ENCODE results near the gene EVPLL.
"Not testable (repeated sequence)": the region's sequence is repeated elsewhere in the genome, so short reads cannot be mapped to it uniquely, and the experiment has no call there.

Gene EVPLL

DNA sequence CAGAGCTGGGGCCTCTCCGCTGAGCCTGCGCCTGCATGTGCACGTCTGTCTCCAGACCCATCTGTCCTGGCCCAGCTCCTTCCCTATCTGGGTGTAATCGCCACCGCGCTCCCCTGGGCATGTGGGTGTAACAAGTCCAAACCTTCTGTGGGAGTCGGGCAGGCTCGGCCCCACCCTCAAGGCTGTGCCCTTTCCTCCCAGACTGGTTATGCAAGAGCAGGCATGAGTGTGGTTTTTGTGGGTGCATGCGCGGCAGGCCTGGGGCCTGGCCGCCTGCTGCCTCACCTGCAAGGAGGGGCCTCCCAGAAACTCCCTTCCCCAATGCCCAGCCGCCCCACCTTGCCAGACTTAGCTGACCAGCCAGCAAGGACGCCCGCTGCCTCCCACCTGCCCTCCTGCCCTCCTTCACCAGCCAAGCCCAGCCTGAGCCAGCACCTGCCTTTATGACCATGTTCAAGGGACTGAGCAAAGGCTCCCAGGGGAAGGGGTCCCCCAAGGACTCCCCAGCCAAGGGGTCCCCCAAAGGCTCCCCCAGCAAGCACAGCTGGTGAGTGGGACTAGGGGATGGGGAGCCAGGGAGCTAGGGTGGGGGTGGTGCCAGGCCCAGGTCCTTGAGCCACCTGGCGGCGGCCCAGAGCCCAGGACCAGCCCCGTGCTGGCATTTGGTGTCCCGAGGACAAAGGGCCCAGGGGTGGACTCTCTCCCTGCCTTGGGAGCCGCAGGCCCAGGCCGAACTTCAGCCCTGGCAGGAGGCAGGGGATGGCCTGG, at the start of gene EVPLL:
EVPLL (plus strand) TSS at position 342 of the 768 bp plus-strand sequence. CDS start 3,160 bp downstream, outside the sequence.
- DNase-seq (ENCODE audit: low spot score), result no peak
- no peak for FAIRE-seq

DNA sequence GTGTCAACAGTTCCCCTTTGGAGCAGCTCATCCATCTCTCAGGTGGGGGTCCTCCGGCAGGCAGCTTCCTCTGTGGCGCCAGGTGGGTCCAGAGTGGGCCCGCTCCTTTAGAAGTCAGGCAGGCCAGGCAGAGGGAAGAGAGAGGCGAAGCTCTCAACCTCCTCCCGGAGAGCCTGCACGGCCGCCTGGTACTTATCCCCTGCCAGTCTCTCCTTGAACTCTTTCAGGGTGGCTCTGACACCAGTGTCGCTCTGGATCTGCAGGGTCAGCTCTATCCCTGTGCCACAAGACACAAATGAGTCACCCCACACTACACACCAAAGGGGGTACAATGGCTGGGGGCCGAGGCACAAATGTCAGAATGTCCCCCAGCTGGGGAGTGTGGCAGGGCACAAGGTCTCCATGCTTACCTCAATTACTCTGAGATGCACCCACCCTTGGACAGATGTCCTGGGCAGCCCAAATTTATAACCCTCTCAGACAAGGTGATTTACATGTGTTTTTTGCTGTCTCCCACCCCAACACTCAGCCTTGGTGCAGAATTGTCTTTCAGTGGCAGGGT, 48.9 kb upstream of the EVPLL start:
- no peak for FAIRE-seq
- no peak for DNase-seq (ENCODE audit: low spot score)

DNA sequence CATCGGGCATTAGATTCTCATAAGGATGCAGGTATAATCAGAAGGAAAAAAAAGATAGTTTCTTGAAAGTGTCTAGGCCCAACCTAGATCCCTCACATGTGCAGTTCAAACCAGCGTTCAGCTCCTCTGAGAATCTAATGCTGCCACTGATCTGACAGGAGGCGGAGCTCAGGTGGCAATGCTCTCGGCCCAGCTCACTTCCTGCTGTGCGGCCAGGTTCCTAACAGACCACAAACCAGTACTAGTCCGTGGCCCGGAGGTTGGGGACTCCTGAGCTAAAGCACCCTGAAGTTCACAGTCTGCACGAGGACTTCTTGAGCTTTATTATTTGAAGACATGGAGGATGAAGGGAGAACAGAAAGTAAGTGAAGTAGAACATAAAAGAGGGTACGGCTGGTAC, 45.7 kb upstream of the EVPLL start:
- FAIRE-seq (no peak), DNase-seq (ENCODE audit: low spot score) (no peak)

DNA sequence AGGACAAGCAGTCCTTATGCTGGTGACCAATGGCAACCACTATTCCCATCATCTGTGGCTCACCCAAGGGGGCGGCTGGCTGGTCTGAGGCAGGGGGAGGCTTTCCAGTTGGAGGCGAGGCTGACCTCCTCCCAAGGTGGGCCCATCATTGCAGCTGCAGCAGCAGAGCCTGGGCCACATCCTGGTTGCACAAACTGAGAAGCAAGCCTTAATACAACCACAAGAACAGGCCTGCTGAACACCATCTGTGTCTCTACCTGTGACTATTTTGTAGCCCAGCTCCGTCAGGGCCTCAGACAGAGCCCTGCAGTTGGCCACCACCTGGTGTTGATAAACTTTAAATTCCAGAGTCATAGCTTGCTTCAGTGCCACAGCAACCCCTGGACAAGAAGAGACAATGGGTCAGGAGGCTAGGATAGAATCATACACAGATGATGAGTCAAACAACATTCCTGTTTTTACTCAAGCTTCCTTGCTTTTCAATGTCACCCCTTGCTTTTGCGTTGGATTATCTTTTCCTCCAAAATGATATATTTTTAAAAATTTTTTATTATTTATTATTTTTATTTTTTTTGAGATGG, 44.6 kb upstream of the EVPLL start:
- DNase-seq (ENCODE audit: low spot score) (no peak), FAIRE-seq (no peak)

DNA sequence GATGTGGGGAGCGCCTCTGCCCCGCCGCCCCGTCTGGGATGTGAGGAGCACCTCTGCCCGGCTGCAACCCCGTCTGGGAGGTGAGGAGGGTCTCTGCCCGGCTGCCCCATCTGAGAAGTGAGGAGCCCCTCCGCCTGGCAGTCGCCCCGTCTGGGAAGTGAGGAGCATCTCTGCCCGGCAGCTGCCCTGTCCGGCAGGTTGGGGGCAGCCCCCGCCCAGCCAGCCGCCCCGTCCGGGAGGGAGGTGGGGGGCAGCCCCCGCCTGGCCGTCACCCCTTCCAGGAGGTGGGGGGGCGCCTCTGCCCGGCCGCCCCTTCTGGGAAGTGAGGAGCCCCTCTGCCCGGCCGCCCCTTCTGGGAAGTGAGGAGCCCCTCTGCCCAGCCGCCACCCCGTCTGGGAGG, 39.4 kb upstream of the EVPLL start:
- not testable (repeated sequence) for DNase-seq (ENCODE audit: low spot score); FAIRE-seq

DNA sequence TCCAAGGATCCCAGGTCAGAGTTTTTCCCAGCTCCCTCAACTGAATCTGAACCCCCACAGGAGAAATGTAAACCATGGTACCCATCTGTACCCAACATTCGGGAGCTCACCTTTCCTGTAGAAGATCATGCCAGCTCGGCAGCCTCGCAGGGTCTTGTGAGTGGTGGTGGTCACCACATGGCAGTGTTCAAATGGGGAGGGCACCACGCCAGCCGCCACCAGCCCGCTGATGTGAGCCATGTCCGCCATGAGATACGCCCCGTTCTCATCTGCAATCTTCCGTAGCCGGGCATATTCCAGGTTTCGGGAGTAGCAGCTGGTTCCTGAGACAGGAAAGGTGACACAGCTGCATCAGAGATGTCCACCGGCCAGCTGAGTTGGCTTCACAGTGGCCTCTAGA, 37.6 kb upstream of the EVPLL start:
- DNase-seq (ENCODE audit: low spot score) (no peak), FAIRE-seq (no peak)

DNA sequence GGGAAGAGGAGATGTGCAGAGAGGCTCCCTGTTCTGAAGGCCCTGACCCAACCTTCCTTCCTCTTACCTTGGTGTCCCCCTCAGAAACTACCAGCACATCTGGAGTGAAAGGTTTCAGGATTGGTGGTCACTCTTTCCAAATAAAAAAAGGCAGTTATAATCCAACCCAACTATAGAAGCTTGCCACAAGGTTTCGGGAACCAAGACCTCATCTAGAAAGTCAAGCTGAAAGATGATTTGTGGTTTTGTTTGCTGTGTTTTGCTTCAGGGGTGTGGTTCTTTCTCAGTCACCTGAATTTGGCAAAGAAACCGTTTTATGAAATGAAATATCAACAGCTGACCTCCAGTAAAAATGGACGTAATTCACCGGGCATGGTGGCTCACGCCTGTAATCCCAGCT, 33.6 kb upstream of the EVPLL start:
- DNase-seq (ENCODE audit: low spot score), result no peak
- FAIRE-seq, result no peak

DNA sequence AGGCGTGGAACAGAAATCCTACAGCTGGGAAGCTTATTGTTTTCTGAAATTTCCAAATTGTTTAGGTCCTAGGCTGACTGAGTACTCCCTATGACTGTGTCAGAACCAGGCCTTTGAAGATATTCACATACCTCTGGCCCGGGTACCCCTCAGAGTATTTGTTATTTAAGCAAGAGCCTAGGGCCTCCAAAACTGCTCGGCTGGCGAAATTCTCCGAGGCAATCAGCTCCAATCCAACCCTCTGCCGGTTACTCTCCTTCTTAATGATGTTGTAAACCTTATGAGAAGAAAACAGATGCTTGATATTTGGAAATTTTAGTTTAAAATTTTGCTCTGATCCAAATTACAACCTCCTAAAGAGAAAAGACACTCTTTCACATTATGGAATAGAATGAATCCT, 24.0 kb upstream of the EVPLL start:
- no peak for FAIRE-seq
- no peak for DNase-seq (ENCODE audit: low spot score)

DNA sequence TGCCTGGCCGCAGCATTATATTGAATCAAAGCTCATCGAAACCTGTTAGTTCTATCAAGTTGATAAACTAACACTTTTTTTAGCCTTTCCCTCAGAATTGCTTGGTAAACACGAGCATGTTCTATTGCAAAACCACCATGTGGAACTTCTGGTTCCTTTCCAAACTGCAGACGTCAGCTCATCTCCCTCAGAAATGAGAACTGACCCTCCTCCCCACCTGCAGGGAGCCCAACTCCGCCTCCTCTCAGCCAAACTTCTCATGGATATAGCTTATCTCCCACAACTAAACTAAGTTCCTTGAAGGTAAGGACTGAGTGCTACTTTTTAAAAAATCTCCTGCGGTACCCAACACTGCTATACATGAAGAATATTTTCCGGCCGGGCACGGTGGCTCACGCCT, 21.0 kb upstream of the EVPLL start:
- FAIRE-seq (no peak), DNase-seq (ENCODE audit: low spot score) (no peak)

DNA sequence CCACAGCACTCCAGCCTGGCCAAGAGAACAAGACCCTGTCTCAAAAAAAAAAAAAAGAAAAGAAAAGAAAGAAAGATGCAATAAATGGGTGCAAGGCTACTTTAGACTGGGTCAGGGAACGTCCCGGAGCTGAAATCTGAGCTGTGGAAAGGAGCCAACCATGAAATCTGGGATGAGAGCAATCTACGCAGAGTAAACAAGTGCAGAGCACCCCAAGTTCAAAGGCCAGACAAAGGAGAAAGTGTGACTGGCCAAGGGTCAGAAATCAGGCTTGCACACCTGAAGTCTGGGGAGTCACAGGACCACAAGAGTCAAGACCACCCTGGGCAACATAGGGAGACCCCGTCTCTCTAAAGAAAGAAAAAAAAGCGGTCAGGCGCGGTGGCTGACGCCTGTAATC, 17.1 kb upstream of the EVPLL start:
- FAIRE-seq (no peak), DNase-seq (ENCODE audit: low spot score) (no peak)

DNA sequence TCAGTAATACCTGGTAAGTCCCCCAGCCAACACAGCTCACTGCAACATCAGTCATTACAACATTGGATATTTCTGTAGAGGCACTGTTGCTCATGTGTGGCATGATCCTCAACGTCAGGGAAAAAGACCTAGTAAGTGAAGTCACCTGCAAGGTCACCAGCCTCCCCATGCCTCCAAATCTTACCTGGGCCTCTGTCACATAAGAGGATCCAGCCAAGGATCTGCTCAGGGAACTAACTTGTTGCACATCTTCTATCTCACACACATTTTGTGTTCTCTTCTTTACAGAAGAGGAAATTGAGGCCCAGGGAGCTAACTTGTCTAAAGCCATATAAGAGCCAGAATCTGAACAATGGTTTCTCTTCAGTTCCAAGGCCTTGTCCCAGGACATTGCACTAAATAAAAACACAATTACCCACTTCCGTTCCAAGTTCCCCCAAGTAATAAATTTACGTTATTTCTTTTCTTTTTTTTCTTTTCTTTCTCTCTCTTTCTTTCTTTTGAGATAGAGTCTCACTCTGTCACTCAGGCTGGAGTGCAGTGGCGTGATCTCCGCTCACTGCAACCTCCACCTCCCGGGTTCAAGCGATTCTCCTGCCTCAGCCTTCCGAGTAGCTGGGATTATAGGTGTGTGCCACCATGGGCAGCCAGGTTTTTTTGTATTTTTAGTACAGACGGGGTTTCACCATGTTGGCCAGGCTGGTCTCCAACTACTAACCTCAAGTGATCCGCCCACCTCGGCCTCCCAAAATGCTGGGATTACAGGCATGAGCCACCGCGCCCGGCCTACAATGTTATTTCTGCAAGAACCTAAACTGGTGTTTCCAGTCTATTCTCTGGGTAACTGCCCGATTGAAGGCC, 15.5 kb upstream of the EVPLL start:
- DNase-seq (ENCODE audit: low spot score) (no peak), FAIRE-seq (no peak)

DNA sequence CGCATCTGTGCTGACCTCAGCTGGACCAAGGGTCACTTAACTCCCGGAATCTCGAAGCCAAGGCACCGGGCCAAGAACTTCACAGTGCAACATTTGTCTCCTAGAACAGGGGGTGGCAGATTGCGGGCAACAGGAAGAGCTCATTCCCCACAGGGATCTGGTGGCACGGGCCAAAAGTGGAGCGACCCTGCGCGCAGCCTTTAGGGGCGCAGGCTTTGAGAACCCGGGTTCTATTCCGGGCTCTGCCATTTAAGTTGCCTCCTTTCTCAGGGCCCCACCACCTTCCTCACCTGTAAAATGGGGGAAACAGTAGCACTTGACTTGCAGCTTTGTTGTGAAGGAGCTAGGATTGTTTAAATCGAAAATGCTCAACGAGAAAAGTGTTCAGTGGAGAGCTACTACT, 14.9 kb upstream of the EVPLL start:
- DNase-seq (ENCODE audit: low spot score), result peak; percentile 64

DNA sequence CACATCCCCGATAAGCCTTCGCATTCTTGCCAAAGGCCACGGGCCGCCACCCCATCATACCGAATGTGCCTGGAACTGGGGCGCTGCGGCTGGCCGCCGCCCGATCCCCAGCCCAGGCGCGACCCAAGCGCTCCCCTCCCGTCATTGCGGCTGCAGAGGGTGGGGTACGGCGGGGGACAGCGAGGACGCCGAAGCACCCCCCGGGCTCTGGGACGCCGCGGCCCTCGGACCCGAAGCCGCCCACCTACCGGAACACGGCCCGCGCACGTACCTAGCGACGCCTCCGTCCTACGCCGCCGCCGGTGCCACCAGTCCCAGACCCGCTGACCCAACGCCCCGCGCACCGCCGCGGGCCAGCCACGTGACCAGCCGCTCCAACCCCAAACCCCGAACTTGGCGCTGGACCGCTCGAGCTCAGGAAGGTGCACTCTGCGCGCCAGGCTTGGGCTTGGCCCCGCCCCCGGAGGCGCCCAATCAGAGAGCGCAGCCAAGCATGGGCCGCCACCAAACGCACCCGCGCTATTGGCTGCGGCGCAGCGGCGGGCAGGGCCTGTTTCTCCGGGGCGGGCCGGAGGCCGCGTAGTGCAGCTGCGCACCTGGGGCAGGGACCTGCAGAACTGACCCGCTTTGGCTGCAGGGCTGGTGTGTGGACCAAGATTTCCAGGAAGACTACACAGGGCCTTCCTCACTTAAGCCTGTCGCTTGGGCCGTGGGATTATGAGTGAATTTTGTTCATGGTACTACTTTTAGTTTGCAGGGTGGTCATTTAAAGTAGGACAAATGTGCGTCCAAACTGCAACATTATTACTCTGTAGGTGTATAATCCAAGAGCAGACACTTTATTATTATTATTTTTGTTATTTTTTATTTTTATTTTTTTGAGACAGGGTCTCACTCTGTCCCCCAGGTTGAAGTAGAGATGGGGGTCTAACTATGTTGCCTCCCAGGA, 14.2 kb upstream of the EVPLL start, which contains the start of gene SHMT1:
SHMT1 (minus strand) TSS at position 450 of the 949 bp plus-strand sequence. CDS start 7,569 bp downstream, outside the sequence.
- FAIRE-seq, result peak; percentile 43

More for the DNA sequence above, 14.9 kb upstream of the EVPLL start:
- FAIRE-seq, result peak; percentile 55

DNA sequence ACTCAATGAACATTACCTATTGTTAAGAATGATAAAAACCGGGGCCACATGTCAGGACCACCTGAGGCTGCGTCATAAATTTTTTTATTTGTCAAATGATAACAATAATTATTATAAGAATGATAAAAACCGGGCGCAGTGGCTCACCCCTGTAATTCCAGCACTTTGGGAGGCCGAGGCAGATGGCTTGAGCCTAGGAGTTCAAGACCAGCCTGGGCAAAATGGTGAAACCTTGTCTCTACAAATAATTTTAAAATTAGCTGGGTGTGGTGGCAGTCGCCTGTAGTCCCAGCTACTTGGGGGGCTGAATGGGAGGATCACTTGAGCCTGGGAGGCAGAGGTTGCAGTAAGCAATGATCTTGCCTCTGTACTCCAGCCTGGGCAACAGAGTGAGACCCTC, 13.4 kb upstream of the EVPLL start:
- FAIRE-seq (no peak), DNase-seq (ENCODE audit: low spot score) (no peak)

More for the DNA sequence above, 14.2 kb upstream of the EVPLL start, which contains the start of gene SHMT1:
- DNase-seq (ENCODE audit: low spot score), result peak; percentile 68

DNA sequence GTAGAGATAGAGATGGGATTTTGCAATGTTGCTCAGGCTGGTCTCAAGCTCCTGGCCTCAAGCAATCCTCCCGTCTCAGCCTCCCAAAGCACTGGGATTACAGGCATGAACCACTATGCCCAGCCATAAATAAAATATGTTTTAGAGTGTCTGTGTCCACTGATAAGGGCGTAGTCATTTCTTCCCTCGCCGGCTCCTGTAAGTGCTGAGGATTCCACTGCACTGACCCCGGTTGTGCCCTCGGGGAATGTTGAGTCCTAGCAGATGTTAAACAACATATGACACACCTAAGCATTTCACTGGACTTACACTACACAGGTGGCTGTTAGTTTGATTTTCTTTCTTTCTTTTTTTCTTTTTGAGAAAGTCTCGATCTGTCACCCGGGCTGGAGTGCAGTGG, 8.6 kb upstream of the EVPLL start:
- DNase-seq (ENCODE audit: low spot score), result no peak
- no peak for FAIRE-seq

DNA sequence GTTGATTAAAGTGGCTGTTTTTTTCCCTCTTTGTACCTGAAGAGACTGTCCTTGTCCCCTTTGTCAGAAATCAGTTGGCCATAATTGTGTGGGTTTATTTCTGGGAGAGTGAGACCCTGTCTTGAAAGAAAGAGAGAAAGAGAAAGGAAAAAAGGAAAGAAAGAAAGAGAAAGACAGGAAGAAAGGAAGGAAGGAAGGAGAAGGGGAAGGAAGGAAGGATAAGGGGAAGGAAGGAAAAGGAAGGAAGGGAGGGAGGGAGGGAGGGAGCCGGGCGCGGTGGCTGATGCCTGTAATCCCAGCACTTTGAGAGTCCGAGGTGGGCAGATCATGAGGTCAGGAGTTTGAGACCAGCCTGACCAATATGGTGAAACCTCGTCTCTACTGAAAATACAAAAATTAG, 6.8 kb upstream of the EVPLL start:
- FAIRE-seq (no peak), DNase-seq (ENCODE audit: low spot score) (no peak)

DNA sequence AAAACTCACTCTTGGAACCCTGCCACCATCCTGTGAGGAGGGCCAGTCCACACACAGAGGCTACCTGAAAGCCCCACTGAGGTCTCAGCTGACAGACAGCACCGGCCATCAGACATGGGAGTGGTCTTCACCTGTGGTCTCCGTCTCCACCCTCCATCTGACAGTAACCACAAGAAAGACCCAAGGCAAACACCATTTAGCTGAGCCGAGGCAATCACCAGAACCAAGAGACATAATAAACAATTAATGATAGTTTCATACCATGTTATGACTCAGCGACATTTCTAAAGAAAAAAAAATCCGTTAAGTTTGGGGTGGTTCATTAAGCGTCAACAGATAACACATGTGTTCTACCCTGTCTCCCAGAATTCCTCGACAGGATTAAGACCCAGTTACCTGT, 6.1 kb upstream of the EVPLL start:
- FAIRE-seq, result no peak

DNA sequence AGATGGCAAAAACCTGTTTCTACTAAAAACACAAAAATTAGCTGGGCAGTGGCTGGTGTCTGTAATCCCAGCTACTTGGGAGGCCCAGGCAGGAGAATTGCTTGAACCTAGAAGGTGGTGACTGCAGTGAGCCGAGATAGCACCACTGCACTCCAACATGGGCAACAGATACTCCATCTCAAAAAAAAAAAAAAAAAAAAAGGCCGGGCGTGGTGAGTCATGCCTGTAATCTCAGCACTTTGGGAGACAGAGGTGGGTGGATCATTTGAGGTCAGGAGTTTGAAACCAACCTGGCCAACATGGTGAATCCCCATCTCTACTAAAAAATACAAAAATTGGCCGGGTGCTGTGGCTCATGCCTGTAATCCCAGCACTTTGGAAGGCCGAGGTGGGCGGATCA, 4.4 kb upstream of the EVPLL start:
- DNase-seq (ENCODE audit: low spot score); FAIRE-seq: not testable (repeated sequence)

More for the DNA sequence above, 6.1 kb upstream of the EVPLL start:
- no peak for DNase-seq (ENCODE audit: low spot score)

DNA sequence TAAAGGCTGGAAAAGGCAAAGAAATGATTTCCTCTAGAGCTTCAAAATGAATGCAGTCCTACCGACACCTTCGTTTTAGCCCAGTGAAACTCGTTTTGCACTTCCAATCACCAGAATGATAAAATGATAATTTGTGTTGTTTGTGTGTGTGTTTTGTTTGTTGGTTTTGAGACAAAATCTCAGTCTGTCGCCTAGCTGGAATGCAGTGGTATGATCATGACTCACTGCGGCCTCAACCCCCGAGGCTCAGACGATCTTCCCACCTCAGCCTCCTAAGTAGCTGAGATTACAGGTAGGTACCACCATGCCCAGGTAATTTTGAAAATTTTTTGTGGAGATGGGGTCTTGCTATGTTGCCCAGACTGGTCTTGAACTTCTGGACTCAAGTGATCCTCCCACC, 3.4 kb upstream of the EVPLL start:
- DNase-seq (ENCODE audit: low spot score) (no peak), FAIRE-seq (no peak)

DNA sequence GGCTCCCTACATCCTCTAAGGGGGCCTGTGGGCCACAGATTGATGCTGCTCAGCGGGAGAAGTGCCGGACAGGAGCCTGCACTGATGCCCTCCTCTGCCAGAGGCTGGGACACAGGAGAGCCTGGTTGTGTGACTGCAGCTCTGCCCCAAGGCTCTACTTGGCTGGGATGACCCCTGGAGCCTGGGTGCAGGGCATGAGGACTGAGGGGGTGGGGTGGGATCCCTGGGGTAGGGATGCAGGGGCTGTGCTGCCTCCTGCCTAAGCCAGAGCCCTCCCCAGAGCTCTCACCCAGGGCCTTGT, 577 bp downstream of the EVPLL start:
- FAIRE-seq (no peak), DNase-seq (ENCODE audit: low spot score) (no peak)

DNA sequence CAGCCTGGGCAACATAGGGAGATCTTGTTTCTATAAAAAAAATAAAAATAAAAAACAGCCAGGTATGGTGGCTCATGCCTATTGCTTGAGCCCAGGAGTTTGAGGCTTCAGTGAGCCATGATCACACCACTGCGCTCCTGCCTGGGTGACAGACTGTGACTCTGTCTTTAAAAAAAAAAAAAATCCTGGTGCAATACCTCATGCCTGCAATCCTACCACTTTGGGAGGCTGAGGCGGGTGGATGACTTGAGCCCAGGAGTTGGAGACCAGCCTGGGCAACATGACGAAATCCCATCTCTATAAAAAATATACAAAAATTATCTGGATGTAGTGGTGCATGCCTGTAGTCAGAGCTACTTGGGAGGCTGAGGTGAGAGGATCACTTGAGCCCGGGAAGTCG, 1.0 kb downstream of the EVPLL start:
- DNase-seq (ENCODE audit: low spot score), result not testable (repeated sequence)

More for the DNA sequence above, 1.0 kb downstream of the EVPLL start:
- not testable (repeated sequence) for FAIRE-seq

Data from RCC 7860 (cell line).